GM21390 (cell line): ENCODE results near the gene OR6S1.

Experiments
- ATAC-seq: cut with Tn5 transposase; IDR thresholded peaks from one replicate; pipeline ENCODE4 v1.9.1; 2021; ENCODE audit not compliant: unreplicated experiment

The OR6S1 gene

GRCh38 chr14:20641591-20641990 lies at the start of gene OR6S1:
Gene OR6S1 (minus strand): TSS chr14:20641691. CDS start chr14:20641691, 0 bp downstream.
- no peak for ATAC-seq

GRCh38 chr14:20690848-20691640 lies 49.6 kb upstream of the OR6S1 start:
- peak; percentile 61 for ATAC-seq

GRCh38 chr14:20688167-20688839 lies 46.8 kb upstream of the OR6S1 start, which contains the start of gene ANG:
Gene ANG (plus strand): TSS chr14:20688764. CDS start chr14:20693565, 4,801 bp downstream.
- no peak for ATAC-seq

GRCh38 chr14:20687362-20688166 lies 46.1 kb upstream of the OR6S1 start:
- no peak for ATAC-seq

GRCh38 chr14:20686386-20687143 lies 45.1 kb upstream of the OR6S1 start:
- ATAC-seq: no peak

GRCh38 chr14:20684662-20685456 lies 43.4 kb upstream of the OR6S1 start:
- ATAC-seq: no peak

GRCh38 chr14:20683891-20684661 lies 42.6 kb upstream of the OR6S1 start, which contains the start of gene RNASE4:
Gene RNASE4 (plus strand): TSS chr14:20684560. CDS start chr14:20699372, 14,812 bp downstream.
- ATAC-seq: peak; percentile 25

GRCh38 chr14:20683125-20683890 lies 41.8 kb upstream of the OR6S1 start:
- ATAC-seq: peak; percentile 29

- ATAC-seq: peak; percentile 44
These were observed 41.1 kb upstream of the OR6S1 start for GRCh38 chr14:20682435-20683124.

- no peak for ATAC-seq
These were observed 40.6 kb upstream of the OR6S1 start for GRCh38 chr14:20682127-20682434.

GRCh38 chr14:20681348-20682126 lies 40.0 kb upstream of the OR6S1 start:
- peak; percentile 25 for ATAC-seq

- no peak for ATAC-seq
These were observed 39.4 kb upstream of the OR6S1 start for GRCh38 chr14:20680843-20681347.

- ATAC-seq: no peak
These were observed 38.9 kb upstream of the OR6S1 start for GRCh38 chr14:20680363-20680762.

- ATAC-seq: no peak
These were observed 38.4 kb upstream of the OR6S1 start for GRCh38 chr14:20679907-20680306.

GRCh38 chr14:20676072-20676471 lies 34.6 kb upstream of the OR6S1 start:
- ATAC-seq: no peak

GRCh38 chr14:20675669-20676068 lies 34.2 kb upstream of the OR6S1 start:
- no peak for ATAC-seq
